HG02623 (cell line): ENCODE results near the gene KDM2A.
A peak's percentile ranks its signal among the peaks of the same experiment; 100 is the strongest.

Experiments
- ATAC-seq: cut with Tn5 transposase; IDR thresholded peaks from one replicate; pipeline ENCODE4 v1.9.1; 2021; ENCODE audit warnings: moderate library complexity; ENCODE audit not compliant: unreplicated experiment

The KDM2A gene

GRCh38 chr11:67300256-67300755 lies 181.2 kb downstream of the KDM2A start:
- no peak for ATAC-seq

- no peak for ATAC-seq
These were observed 181.8 kb downstream of the KDM2A start for GRCh38 chr11:67300756-67301312.

GRCh38 chr11:67301313-67301921 lies 182.4 kb downstream of the KDM2A start:
- ATAC-seq, result no peak

- ATAC-seq, result no peak
These were observed 183.0 kb downstream of the KDM2A start for GRCh38 chr11:67301951-67302516.

GRCh38 chr11:67302571-67303131 lies 183.6 kb downstream of the KDM2A start:
- no peak for ATAC-seq

DNA sequence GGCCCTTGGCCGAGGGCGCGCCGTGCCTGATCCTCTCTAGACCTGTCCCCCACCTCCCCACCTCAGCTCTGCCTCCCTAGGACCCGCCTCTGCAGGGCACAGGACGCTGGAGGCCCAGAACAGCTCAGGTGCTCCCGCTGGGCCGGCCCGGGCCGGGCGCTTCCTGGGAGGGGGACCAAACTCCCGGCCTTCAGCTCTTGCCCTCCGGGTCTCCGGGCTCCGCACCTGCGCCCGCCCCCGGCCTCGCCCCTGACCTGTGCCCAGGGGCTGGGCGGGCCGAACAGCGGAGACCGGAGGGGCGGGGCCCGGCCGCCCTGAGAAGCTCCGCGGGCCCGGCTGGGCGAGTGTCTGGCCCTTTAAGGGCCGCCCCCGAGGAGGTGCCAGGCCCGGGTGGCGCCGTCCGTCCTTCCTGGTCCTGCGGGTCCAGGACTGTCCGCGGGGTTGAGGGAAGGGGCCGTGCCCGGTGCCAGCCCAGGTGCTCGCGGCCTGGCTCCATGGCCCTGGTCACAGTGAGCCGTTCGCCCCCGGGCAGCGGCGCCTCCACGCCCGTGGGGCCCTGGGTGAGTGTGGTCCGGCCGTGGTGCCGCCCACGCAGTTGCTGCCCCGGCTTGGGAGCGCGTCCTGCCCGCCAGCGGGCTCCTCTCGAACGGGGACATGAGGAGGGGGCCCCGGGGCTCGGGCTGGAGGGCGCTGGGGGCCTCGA lies 184.2 kb downstream of the KDM2A start, which contains the start of gene SSH3:
SSH3 (plus strand) TSS at position 399 of the 703 bp plus-strand sequence; CDS start at position 495, 96 bp downstream.
- peak; percentile 49 for ATAC-seq

DNA sequence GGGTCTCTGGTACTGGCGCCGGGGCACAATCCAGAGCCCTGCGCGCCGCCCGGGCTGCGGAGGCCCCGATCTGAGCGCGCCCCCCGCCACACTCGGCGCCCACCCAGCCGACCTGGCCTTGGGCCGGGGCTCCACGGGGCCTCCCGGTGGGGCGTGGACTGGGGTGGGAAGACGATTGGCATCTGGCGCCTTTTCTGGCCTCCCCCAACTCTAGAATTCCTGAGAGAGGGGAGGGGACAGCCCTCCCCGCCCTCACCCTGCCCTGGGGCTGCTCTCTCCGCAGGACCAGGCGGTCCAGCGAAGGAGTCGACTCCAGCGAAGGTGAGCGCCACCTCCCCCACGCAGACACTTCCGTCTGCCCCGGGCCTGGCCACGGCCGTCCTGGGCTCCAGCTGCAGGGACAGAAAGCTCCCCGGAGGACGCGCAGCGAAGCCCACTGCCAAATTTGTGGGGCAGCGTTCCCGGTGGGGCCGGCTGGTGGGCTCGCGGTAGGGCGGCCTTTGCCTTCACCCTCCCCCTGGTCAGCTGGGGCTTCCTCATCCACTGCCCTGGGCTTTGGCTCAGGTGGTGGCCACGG lies 184.9 kb downstream of the KDM2A start:
- ATAC-seq, result no peak

DNA sequence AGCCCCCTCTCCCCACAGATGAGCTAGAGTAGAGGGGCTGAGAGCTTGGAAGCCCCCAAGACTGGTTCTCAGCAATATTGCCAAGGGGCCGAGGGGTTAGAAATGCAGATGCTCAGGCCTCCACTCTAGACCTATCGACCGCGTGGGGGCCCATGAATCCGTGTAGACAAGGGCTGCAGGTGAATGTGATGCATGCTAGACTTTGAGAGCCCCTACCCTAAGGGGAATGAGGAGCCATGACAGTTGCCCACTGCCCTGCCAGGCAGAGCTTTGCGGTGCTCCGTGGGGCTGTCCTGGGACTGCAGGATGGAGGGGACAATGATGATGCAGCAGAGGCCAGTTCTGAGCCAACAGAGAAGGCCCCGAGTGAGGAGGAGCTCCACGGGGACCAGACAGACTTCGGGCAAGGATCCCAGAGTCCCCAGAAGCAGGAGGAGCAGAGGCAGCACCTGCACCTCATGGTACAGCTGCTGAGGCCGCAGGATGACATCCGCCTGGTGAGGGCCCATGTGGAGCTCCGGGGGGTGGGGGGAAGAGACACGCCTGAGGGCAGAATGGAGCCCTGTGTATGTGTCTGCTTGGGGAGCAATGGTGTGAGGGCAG lies 185.5 kb downstream of the KDM2A start:
- ATAC-seq, result no peak

DNA sequence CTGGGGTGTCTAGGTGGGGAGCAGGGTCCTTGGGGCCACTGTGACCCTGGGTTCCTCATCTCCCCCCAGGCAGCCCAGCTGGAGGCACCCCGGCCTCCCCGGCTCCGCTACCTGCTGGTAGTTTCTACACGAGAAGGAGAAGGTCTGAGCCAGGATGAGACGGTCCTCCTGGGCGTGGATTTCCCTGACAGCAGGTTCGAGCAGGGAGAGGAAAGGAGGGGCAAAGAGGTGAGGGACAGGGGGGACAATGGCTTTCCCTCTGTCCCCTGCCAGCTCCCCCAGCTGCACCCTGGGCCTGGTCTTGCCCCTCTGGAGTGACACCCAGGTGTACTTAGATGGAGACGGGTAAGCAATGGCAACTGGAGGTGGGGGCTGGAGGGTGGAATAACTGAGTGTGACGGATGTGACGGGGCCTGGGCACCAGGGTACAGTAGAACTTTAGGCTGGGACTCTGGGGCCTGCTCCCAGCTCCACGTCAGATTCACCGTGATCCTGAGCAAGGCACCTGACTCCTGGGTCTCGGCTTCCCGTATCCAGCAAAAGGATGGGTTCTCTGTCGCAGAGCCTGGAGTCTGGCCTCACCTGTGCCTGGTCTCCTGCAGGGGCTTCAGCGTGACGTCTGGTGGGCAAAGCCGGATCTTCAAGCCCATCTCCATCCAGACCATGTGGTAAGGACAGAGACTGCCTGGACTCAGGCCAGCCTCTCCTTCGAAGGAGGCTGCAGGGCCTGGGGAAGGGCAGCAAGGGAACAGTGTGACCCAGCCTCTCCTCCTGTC lies 187.9 kb downstream of the KDM2A start:
- no peak for ATAC-seq

- ATAC-seq, result no peak
These were observed 188.5 kb downstream of the KDM2A start for GRCh38 chr11:67307545-67308001.
